GM13976 (cell line): Measurements from ENCODE around the gene CMTM8.
"Not testable (repeated sequence)": the region's sequence is repeated elsewhere in the genome, so short reads cannot be mapped to it uniquely, and the experiment has no call there.

Source experiments
- DNase-seq: peaks from one replicate; pipeline ENCODE4 v3.0.0; 2012; ENCODE audit warnings: low spot score
- in situ Hi-C: fragments of 300-500 bp; cut with MboI; formaldehyde crosslinking; loops from one replicate; pipeline ENCODE4 v1.12.0; 2022; ENCODE audit warnings: low sequenced_read_pairs, mixed read lengths, inconsistent platforms; ENCODE audit not compliant: unreplicated experiment
- TF ChIP-seq, protein P1 (sequence below): IDR thresholded peaks from 2 replicates; pipeline ENCODE4 v1.5.1; 2012; ENCODE audit warnings: borderline replicate concordance, mild to moderate bottlenecking; ENCODE audit not compliant: insufficient read depth; ENCODE audit errors: extremely low read depth, missing control alignments, control extremely low read depth

The CMTM8 gene, protein sequence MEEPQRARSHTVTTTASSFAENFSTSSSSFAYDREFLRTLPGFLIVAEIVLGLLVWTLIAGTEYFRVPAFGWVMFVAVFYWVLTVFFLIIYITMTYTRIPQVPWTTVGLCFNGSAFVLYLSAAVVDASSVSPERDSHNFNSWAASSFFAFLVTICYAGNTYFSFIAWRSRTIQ

DNA sequence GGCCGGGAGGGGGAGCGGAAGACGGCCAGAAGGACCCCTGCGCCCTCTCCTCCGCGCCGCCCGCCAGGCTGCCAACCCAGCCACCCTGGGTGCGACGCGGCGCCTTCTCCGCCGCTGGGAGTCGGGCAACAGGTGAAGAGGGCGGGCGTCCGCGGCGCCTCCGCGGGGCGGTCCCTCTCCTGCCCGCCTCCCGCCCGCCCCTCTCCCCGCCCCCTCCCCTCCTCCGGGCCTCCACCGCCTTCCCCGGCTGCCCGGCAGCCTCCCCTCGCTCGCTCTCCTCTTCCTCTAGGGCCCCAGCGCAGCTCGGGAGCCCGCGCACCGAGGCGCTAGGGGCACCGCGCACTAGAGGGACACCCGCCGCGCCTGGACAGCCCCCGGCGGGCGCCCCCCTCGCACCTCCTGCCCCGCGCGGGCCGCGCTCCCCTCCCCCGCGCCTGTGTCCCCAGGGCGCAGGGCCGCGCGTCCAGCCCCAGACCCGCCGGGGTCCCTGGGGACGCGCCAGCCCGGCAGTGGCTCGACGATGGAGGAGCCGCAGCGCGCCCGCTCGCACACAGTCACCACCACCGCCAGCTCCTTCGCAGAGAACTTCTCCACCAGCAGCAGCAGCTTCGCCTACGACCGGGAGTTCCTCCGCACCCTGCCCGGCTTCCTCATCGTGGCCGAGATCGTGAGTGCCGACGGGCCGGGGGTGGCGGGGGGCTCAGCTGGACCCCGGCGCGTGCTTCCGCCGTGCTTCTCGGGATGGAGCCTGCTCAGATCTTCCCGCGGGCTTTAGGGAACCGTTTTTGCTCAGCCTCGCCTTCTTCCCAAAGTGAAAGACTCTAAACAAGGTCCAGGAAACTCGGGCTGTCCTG is at the start of gene CMTM8:
TSS of gene CMTM8 (plus strand) at position 228 of the 854 bp plus-strand sequence. CDS start at position 521, 293 bp downstream.
- DNase-seq: peak; percentile 82
- TF ChIP-seq, protein P1, sequence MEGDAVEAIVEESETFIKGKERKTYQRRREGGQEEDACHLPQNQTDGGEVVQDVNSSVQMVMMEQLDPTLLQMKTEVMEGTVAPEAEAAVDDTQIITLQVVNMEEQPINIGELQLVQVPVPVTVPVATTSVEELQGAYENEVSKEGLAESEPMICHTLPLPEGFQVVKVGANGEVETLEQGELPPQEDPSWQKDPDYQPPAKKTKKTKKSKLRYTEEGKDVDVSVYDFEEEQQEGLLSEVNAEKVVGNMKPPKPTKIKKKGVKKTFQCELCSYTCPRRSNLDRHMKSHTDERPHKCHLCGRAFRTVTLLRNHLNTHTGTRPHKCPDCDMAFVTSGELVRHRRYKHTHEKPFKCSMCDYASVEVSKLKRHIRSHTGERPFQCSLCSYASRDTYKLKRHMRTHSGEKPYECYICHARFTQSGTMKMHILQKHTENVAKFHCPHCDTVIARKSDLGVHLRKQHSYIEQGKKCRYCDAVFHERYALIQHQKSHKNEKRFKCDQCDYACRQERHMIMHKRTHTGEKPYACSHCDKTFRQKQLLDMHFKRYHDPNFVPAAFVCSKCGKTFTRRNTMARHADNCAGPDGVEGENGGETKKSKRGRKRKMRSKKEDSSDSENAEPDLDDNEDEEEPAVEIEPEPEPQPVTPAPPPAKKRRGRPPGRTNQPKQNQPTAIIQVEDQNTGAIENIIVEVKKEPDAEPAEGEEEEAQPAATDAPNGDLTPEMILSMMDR: no peak
- in situ Hi-C loops: no loop called here

DNA sequence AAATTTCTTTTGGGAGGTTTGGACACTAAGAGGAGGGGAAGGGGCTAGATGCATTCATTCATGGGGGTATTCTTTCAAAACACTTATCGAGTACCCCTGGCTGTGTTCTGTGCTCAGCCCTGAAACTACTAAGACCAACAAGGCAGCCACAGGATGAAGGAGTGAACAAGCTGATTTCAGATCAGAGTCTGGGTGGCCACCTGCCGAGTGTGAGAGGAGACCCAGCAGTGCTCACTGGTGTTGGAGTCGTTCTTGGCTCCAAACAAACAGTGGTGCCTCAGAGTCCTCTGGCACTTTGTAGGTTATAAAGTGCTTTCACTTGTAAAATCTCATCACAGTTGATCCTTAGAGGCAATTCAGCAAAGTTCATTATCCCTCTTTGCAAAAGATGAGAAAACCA is 48.8 kb upstream of the CMTM8 start:
- in situ Hi-C loops: no loop called here
- TF ChIP-seq, protein P1: no peak

DNA sequence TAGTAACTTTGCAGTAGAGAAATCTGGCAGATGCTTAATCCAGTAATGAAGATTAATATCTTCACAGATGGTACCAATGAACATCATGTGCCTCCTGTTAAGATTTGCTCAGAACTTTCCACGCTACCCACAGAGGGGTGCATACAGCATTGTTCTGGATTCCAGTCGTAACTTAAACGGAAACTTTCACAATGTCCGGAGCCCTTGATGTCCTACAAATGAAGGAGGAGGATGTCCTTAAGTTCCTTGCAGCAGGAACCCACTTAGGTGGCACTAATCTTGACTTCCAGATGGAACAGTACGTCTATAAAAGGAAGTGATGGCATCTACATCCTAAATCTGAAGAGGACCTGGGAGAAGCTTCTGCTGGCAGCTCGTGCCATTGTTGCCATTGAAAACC is 47.9 kb upstream of the CMTM8 start:
- DNase-seq, in situ Hi-C loops: not testable (repeated sequence)

More for the DNA sequence above, 48.8 kb upstream of the CMTM8 start:
- no peak for DNase-seq

DNA sequence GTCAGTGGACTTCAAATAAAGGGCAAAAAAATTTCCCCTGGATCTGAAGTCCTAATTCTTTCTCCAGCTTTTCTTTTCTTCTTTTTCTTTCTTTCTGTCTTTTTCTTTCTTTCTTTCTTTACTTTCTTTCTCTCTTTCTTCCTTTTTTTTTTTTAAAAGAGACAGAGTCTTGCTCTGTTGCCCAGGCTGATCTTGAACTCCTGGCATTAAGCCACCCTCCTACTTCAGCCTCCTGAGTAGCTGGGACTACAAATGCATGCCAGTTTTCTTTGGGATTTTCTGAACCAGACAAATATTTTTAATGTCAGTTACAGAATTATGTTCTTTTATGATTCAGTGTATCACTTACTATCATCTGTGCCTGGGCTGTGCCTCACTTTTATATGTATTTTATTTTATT is 45.4 kb upstream of the CMTM8 start:
- TF ChIP-seq, protein P1: no peak
- in situ Hi-C loops: no loop called here
- DNase-seq: no peak

DNA sequence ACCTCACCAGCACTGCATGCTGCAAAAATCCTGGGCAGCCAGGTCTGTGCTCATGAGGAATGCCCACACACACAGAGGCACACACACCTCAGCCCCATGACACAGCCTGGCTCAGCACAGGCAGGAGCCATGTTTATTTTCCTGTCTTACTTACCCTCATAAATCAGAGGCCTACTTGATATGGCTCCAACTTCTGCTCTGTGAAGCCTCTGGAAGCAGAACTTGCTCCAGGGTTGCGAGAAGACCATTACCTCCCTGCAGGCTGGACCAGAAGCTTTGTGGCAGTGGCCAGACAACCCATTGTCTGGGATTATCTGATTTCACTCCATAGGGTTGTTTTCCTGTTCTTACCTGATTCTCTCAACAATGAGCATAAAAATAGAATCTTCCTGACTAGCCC is 43.8 kb upstream of the CMTM8 start:
- in situ Hi-C loops: no loop called here
- TF ChIP-seq, protein P1: no peak
- DNase-seq: no peak

DNA sequence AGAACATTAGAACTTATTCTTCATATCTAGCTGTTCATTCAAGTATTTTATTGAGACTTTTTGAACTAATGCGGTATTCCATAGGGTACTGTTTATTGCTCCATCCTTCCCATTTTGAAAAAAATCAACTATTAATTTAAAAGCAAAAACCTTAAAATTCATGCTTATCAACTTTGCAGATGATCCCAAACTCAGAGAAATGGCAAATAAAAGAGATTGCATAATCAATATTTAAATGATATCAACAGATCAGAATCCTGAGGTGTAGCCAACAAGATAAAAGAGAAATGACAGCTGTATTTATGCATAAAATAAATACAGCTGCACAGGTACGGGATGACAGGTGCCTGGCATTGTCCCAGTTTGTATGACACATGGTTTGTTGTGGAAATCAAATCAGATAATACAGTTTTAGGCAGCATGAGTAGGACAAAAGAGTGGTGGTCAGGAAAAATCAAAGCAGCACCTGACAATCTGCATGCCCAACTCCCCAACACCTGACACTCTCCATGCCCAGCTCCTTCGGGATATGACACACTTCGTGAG is 42.4 kb upstream of the CMTM8 start:
- in situ Hi-C loops: no loop called here
- DNase-seq: no peak
- TF ChIP-seq, protein P1: no peak

DNA sequence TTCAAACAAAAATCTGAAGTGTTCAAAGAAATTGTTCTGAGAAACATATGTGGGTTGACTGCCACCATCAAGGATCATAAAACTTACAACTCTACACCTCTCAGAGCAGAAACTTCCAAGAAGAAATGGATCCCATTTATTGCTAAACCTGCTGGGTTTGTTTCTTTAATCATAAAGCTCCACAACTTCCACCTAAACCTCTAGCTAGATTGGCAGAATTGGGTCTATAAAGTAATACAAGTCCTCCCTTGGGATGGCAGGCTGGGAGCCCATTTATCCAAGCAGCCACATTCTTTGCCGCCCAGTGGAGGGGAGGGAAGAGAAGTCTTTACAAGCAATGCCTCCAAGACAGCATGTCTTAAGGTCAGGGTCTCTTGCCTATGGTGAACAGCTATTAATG is 40.5 kb upstream of the CMTM8 start:
- DNase-seq: no peak
- TF ChIP-seq, protein P1: no peak
- in situ Hi-C loops: no loop called here
